Mucosa of stomach (tissue), 1 donor: Measurements from ENCODE around the gene CAMTA1.

Experiments used
- H3K27me3 ChIP-seq: one replicate; pipeline ENCODE4 v1.7.0; 2013; ENCODE audit warnings: mild to moderate bottlenecking, low read length; ENCODE audit not compliant: control insufficient read depth, insufficient read depth
- H3K36me3 ChIP-seq: one replicate; pipeline ENCODE4 v1.7.0; 2013; ENCODE audit warnings: low read length; ENCODE audit not compliant: control insufficient read depth, insufficient read depth
- H3K4me1 ChIP-seq: one replicate; pipeline ENCODE4 v1.7.0; 2013; ENCODE audit warnings: mild to moderate bottlenecking, low read length; ENCODE audit not compliant: control insufficient read depth, insufficient read depth
- H3K4me3 ChIP-seq: one replicate; pipeline ENCODE4 v1.7.0; 2013; ENCODE audit warnings: low read length
- H3K9ac ChIP-seq: one replicate; pipeline ENCODE4 v1.7.0; 2013; ENCODE audit warnings: mild to moderate bottlenecking, low read length, moderate library complexity
- H3K9me3 ChIP-seq: one replicate; pipeline ENCODE4 v1.7.0; 2013; ENCODE audit warnings: mild to moderate bottlenecking, low read length, moderate library complexity; ENCODE audit not compliant: control insufficient read depth
- donor health status: Pancreatic carcinoma.

Gene CAMTA1

DNA sequence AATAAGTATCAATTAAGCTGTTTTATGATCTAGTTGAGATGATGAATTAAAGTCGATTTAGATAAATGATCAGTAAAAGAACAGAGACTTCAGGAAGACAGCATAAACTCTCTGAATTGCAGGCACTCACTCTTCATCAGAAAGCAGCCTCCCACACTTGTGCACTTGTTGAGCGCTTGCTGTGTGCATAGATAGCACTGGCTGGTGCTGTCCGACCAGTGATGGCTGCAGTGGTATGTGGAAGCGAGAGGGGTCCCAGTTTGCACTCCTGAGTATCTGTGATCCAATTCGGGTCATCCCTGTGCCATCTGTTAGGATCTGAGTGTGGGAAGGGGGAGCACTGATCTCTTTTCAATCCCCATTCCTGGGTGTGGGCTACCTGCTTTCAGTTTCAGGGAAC is 137.8 kb downstream of the CAMTA1 start:
- no peak overlapping the region for H3K4me3 ChIP-seq

GRCh38 chr1:6923416-6923815 is 138.2 kb downstream of the CAMTA1 start:
- Histone ChIP-seq H3K9ac (no peak overlapping the region), H3K4me3 (no peak overlapping the region), H3K36me3 (no peaks in the 10 kb centered on the region), H3K27me3 (no peaks in the 10 kb centered on the region), H3K9me3 (no peaks in the 10 kb centered on the region), H3K4me1 (peaks cover 10% of the 10 kb centered on the region)

More for the DNA sequence above, 137.8 kb downstream of the CAMTA1 start:
- no peaks in the 10 kb centered on the region for H3K9me3 ChIP-seq
- H3K27me3 ChIP-seq = no peaks in the 10 kb centered on the region
- H3K9ac ChIP-seq = no peak overlapping the region
- no peaks in the 10 kb centered on the region for H3K36me3 ChIP-seq
- H3K4me1 ChIP-seq = peaks cover 10% of the 10 kb centered on the region

DNA sequence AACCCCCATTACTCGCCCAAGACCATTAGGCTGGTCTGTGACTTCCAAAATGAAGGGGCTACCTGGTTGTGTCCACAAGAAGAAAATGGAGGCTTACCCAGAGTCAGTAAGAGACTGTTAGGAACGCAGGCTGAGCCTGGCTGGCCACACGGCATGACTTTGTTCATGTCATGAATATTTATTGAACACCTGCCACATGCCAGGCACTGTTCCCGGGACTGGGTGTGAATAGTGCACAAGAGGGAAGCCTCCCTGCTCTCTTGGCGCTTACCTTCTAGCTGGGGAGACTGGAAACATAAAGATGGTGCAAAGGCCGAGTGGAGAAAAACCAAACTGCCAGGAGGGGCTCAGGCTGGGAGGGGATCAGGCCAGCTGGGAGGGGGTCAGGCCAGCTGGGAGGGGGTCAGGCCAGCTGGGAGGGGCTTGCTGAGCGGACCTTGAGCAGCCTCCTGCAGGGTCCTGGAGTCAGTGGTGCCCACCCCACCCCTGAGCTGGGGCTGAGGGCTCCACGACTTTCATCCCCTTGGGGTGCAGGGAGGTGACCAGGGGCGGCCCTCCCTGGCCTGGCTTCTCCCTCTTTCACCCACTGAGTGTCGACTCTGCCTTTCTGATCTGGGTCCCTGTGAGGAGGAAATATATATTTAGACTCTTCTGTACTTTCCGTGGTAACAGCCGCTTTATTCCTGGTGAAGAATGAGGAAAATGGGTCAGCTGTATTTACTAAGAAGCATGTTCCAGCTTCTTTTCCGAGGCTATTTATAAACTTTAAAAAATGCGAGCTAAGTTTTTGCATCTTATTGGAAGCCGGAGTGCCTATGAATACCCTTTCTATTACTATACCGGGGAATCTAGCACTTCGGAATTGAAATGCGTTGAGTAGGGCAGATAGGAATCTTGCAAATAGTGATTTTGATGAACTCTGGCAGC is 139.0 kb downstream of the CAMTA1 start:
- Histone ChIP-seq H3K27me3 (no peaks in the 10 kb centered on the region), H3K4me1 (peaks cover 10% of the 10 kb centered on the region), H3K36me3 (no peaks in the 10 kb centered on the region), H3K9ac (no peak overlapping the region), H3K4me3 (no peak overlapping the region), H3K9me3 (no peaks in the 10 kb centered on the region)

DNA sequence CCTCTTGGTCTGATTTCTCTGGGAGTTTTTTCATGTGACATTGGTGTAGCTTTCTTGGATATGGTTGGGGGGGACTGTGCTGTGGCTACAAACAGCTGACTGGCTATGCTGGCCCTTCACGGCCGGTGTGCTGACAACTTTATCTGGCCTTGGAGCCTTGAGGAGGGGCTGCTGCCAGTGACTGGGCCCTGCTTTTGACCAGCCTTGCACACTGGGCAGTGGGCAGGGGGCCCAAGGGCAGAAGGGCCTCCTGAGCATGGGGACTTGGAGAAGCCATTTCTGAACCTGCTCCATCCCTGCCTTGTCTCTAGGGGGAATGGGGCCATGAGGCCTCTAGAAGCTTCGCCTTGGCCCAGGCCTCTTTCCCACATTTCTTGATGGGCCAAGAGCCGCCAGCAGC is 139.6 kb downstream of the CAMTA1 start:
- Histone ChIP-seq H3K4me1 (peaks cover 10% of the 10 kb centered on the region), H3K9ac (no peak overlapping the region)

GRCh38 chr1:6927626-6928025 is 142.4 kb downstream of the CAMTA1 start:
- Histone ChIP-seq H3K9me3 (no peaks in the 10 kb centered on the region), H3K4me3 (no peak overlapping the region), H3K9ac (no peak overlapping the region), H3K4me1 (peaks cover 10% of the 10 kb centered on the region), H3K27me3 (no peaks in the 10 kb centered on the region), H3K36me3 (no peaks in the 10 kb centered on the region)

More for the DNA sequence above, 139.6 kb downstream of the CAMTA1 start:
- Histone ChIP-seq H3K27me3 (no peaks in the 10 kb centered on the region), H3K36me3 (no peaks in the 10 kb centered on the region), H3K9me3 (no peaks in the 10 kb centered on the region), H3K4me3 (no peak overlapping the region)

DNA sequence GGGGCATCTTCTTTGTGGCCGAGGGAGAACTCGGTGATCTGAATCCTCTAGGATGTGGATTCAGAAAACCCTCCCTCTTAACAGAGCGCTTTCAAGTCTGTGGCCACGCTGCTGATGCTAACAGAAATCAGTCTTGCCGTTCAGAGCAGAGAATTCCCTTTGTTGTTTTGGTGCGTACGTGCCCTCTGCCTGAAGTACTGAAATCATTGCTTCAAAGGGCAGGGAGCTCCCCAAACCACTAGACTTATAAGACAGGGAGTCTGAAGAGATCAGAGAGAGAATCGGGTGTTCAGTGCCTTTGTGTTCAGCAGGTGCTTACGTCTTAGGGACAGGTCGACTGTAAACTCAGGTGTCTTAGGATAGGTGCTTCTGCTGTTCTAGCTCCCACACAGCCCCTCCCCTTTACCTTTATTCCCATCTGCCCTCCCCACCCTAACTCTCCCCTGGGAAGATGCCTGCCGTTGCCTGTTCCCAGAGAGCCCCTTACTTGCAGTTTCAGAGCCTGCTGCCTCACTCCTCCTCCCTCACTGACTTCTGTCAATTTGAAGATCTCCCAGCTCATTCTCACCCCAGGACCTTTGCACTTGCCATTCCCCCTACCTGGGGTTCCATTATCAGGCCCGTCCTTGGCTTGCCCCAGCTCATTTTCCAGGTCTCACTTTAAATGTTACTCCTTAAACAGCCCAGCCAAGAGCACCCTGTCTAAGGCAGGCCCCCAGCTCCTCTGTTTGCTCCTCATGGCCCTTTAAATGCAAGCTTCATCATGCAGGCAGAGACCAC is 143.0 kb downstream of the CAMTA1 start:
- Histone ChIP-seq H3K36me3 (no peaks in the 10 kb centered on the region), H3K9ac (no peak overlapping the region), H3K27me3 (no peaks in the 10 kb centered on the region), H3K9me3 (no peaks in the 10 kb centered on the region), H3K4me1 (peaks cover 10% of the 10 kb centered on the region), H3K4me3 (no peak overlapping the region)

DNA sequence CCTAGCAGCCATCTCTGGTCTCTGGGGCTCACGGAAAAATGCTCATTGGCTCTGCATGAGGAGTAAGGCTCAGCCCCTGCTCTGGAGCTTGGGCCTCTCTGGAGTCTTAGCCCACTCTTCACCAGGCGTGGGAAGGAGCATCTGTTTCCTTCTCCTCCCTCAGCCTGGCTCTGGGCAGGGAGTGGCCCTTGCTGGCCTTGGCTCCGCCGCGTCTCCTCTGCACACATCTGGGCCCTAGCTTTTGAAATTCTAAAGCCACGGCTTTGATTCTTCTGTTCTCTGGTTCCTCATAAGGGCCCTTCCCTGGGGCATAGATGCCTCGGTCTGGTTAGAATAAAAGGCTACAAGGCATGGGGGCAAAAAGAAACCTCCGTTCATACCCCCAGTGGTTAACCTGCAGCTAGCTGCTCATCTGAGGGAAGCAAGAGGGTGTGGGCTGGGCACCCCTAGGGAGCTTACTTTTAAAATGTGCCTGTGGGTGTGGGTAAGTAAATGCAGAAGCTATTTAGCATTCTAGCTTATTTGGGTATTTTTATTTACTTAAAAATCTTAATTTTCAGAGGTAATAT is 145.6 kb downstream of the CAMTA1 start:
- no peaks in the 10 kb centered on the region for H3K36me3 ChIP-seq
- H3K4me1 ChIP-seq = no peaks in the 10 kb centered on the region
- no peaks in the 10 kb centered on the region for H3K9me3 ChIP-seq
- peaks cover 8% of the 10 kb centered on the region for H3K27me3 ChIP-seq
- H3K4me3 ChIP-seq = no peak overlapping the region
- no peak overlapping the region for H3K9ac ChIP-seq

DNA sequence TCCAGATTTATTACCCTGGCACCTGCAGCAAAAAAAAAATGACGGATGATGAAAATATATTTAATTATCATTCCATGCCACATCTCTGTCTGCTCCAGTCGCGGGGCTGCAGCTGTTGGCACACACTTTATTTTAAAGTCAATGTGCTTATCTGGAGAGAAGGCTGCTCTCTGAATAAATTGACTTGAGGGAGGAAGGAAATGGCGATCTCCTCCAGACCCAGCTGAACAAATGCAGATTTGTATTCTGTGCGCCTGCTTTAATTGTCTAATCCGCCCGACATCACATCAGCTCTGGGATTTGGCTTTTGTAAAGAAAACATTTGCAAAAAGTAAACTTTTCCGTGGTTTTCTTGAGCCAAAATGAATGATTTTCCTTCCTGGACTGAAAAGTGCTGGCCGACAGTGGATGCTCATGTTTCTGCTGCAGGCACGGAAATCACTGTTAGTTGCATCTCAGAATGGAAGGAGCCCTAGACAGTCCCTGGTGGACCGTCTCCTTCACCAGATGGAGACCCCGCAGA is 150.2 kb downstream of the CAMTA1 start:
- Histone ChIP-seq H3K36me3 (no peaks in the 10 kb centered on the region), H3K4me3 (no peak overlapping the region), H3K4me1 (no peaks in the 10 kb centered on the region), H3K27me3 (peaks cover 14% of the 10 kb centered on the region), H3K9me3 (no peaks in the 10 kb centered on the region), H3K9ac (no peak overlapping the region)

DNA sequence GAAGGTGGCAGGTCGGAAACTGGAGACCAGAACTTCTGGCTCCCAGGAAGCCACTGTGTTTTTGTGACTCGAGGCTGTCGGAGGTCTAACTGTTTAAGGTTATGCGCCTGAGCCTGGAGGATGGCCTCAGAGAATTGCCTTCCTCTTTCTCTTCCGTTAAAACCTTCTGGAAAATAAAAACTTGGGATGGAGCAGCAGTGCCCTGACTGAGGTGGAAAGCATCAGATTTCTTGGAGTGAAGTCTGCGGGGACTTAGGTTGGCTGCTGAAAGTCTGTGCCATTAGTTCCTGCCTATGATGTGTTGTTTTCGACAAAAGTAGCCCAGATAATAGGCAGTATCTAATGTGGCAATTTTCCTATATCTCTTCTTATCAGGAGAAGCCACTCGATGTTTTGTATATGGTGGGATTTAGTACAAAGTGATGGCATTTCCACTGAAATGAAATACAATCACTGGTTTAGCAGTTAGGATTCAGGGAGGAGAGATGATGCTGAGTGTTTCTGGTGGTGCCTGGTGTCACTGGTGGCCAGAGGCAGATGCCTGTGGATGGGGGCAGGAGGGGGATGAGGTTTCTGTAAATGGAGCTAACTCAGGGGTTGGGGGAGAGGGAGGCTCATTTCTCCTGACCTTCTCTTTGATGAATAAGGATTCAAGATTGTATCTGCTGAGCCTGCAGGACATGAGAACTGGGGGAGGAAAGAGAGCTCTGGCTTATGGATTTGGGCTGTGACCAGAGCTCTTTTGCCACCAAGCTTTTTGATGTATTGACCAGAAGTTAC is 150.8 kb downstream of the CAMTA1 start:
- Histone ChIP-seq H3K9me3 (no peaks in the 10 kb centered on the region), H3K4me3 (no peak overlapping the region), H3K9ac (no peak overlapping the region), H3K27me3 (peaks cover 14% of the 10 kb centered on the region), H3K4me1 (no peaks in the 10 kb centered on the region), H3K36me3 (no peaks in the 10 kb centered on the region)

- Histone ChIP-seq H3K27me3 (peaks cover 14% of the 10 kb centered on the region), H3K9me3 (no peaks in the 10 kb centered on the region), H3K4me1 (no peaks in the 10 kb centered on the region), H3K4me3 (no peak overlapping the region), H3K36me3 (no peaks in the 10 kb centered on the region), H3K9ac (no peak overlapping the region)
Measured at GRCh38 chr1:6937048-6937447, 151.8 kb downstream of the CAMTA1 start.

DNA sequence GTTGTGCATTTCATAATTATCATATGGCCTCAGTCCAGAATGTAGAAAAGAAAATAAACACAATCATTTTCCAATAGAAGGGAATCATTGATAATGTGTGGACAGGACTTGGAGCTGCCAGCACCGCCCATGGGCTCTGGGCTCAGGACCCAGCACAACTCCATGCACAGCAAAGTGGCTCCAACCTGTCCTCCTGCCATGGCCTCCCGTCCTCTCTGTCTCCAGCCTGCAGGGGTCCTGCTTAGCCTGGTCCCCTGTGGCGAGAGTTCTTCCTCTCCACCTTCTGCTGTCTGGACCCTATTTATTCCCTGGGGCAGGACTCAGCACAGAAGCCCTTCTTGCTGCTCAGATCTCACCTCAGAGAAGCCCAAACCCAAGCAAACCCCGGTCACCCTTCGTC is 154.1 kb downstream of the CAMTA1 start:
- no peak overlapping the region for H3K4me3 ChIP-seq
- no peak overlapping the region for H3K9ac ChIP-seq
- no peaks in the 10 kb centered on the region for H3K9me3 ChIP-seq
- no peaks in the 10 kb centered on the region for H3K36me3 ChIP-seq
- H3K27me3 ChIP-seq = peaks cover 11% of the 10 kb centered on the region
- H3K4me1 ChIP-seq = no peaks in the 10 kb centered on the region
